ENCODE measurements around the gene NDUFB4. TPM values are rescaled to one million over a fixed set of nuclear protein-coding genes. Genes with fewer than 3 reads are reported as not detected.

NDUFB4 gene
- total and polyA plus RNA-seq, 9 of the 15 experiments (the other 6 are each of a cell fraction or from before 2014, with no cell fraction given) = 124 to 670 (median 227) TPM

GRCh38 chr3:120587332-120587975 lies 8.7 kb upstream of the NDUFB4 start:
- no peak overlapping the region for H2AFZ ChIP-seq (ENCODE audit: low read depth, low read length)
- in situ Hi-C loops (cut with MboI) = no loop called here
- WGBS (ENCODE audit: insufficient coverage, low coverage, missing lambda C conversion rate) = 35% methylated on average over 2 of the region's 3 CpGs
- CTCF ChIA-PET (ENCODE audit: low intra/inter-chr PET ratio) = no interaction called here
- H3K9ac ChIP-seq (ENCODE audit: insufficient read depth in 1 of 2, low read depth in 2 of 2, low read length in 2 of 2) = no peak overlapping the region
- no peaks in the 10 kb centered on the region for H3K36me3 ChIP-seq (ENCODE audit: control insufficient read depth, insufficient read depth, low read length)
- H3K27me3 ChIP-seq (ENCODE audit: control insufficient read depth in 2 of 2, insufficient read depth in 2 of 2, low read length in 2 of 2) = no peaks in the 10 kb centered on the region
- H3K79me2 ChIP-seq (ENCODE audit: control insufficient read depth, insufficient read depth, low read length) = no peaks in the 10 kb centered on the region
- POLR2A ChIA-PET = no interaction called here
- DNase-seq (ENCODE audit: extremely low read depth in 1 of 4, low spot score in 3 of 4) = no peak
- intact Hi-C loops (cut with micrococcal nuclease) = no loop called here
- no peak for FAIRE-seq
- no peak overlapping the region for H3K27ac ChIP-seq (ENCODE audit: extremely low read depth, low read depth, low read length)
- H3K9me1 ChIP-seq (ENCODE audit: control insufficient read depth, insufficient read depth, low read length) = no peaks in the 10 kb centered on the region
- no TSS peak for BruUV-seq (replicated peaks)
- ATAC-seq = no peak
- TF ChIP-seq FOXA1 (IDR thresholded peaks at IDR 0.05; ENCODE audit: borderline replicate concordance) = no peak
- TF ChIP-seq ZNF316 (IDR thresholded peaks at IDR 0.05) = 0 out of 2 replicates have a peak, but pooled peaks have one; percentile 6
- TF ChIP-seq SMARCE1 (IDR thresholded peaks at IDR 0.05) = no peak
- no peaks in the 10 kb centered on the region for H3K4me1 ChIP-seq (replicated peaks in 1 of 2; ENCODE audit: control insufficient read depth in 2 of 2, insufficient read depth in 2 of 2, low read length in 2 of 2)
- no peak overlapping the region for H3K4me3 ChIP-seq
- H3K4me2 ChIP-seq (ENCODE audit: insufficient read depth, low read length) = no peak overlapping the region
- no peaks in the 10 kb centered on the region for H4K20me1 ChIP-seq (replicated peaks; ENCODE audit: control insufficient read depth, insufficient read depth, low read length)
- no peaks in the 10 kb centered on the region for H3K9me3 ChIP-seq (replicated peaks; ENCODE audit: control insufficient read depth, insufficient read depth, low read depth, low read length)

- Histone ChIP-seq H3K4me3 (peak overlapping the region; percentile 88), H3K27ac (ENCODE audit: extremely low read depth, low read depth, low read length) (peak overlapping the region; percentile 98), H3K9ac (ENCODE audit: insufficient read depth in 1 of 2, low read depth in 2 of 2, low read length in 2 of 2) (peak overlapping the region; percentile 99 to 100), H3K9me1 (ENCODE audit: control insufficient read depth, insufficient read depth, low read length) (no peaks in the 10 kb centered on the region), H4K20me1 (replicated peaks; ENCODE audit: control insufficient read depth, insufficient read depth, low read length) (no peaks in the 10 kb centered on the region), H3K4me1 (replicated peaks in 1 of 2; ENCODE audit: control insufficient read depth in 2 of 2, insufficient read depth in 2 of 2, low read length in 2 of 2) (peaks cover 0 to 14% of the 10 kb centered on the region in 2 experiments; a peak in 3 of 5 replicates), H2AFZ (ENCODE audit: low read depth, low read length) (peak overlapping the region; percentile 90), H3K27me3 (ENCODE audit: control insufficient read depth in 2 of 2, insufficient read depth in 2 of 2, low read length in 2 of 2) (no peaks in the 10 kb centered on the region), H3K79me2 (ENCODE audit: control insufficient read depth, insufficient read depth, low read length) (peaks cover 36% of the 10 kb centered on the region), H3K36me3 (ENCODE audit: control insufficient read depth, insufficient read depth, low read length) (peaks cover 38% of the 10 kb centered on the region), H3K9me3 (replicated peaks; ENCODE audit: control insufficient read depth, insufficient read depth, low read depth, low read length) (no peaks in the 10 kb centered on the region), H3K4me2 (ENCODE audit: insufficient read depth, low read length) (peak overlapping the region; percentile 97)
- DNase-seq (ENCODE audit: extremely low read depth in 1 of 4, low spot score in 3 of 4) (no peak), ATAC-seq (no peak), FAIRE-seq (no peak)
- 0% methylated on average over 4 of the region's 4 CpGs for WGBS (ENCODE audit: insufficient coverage, low coverage, missing lambda C conversion rate)
- ChIA-PET POLR2A (interaction anchor here (0.7 to 1.4 kb wide), 5 partner anchors 10 to 838 kb away, joined by 3 to 10 read pairs (median 5); no protein-coding TSS in a partner anchor), CTCF (ENCODE audit: low intra/inter-chr PET ratio) (no interaction called here)
- intact Hi-C loops (cut with micrococcal nuclease) = no loop called here
- TSS peak; percentile 65 for BruUV-seq (replicated peaks)
- in situ Hi-C loops (cut with MboI) = no loop called here
- TF ChIP-seq E2F8 (IDR thresholded peaks at IDR 0.05; ENCODE audit: low read depth, partially characterized antibody) (no peak), CBFA2T2 (conservative IDR thresholded peaks at IDR 0.05) (no peak), FOXK1 (CRISPR knock-in tag; IDR thresholded peaks at IDR 0.05; ENCODE audit: borderline replicate concordance) (no peak), GABPB1 (CRISPR knock-in tag; IDR thresholded peaks at IDR 0.05) (0 out of 2 replicates have a peak, but pooled peaks have one; percentile 11), SP2 (IDR thresholded peaks at IDR 0.05; ENCODE audit: extremely low read depth, low read depth, low read length, poor library complexity, severe bottlenecking) (no peak), CHCHD3 (CRISPR knock-in tag; IDR thresholded peaks at IDR 0.05) (no peak), CHAMP1 (IDR thresholded peaks at IDR 0.05) (no peak), ADNP (tag; IDR thresholded peaks at IDR 0.05) (peak; percentile 67; the same call in 1 of the 2 replicates), ZNF436 (CRISPR knock-in tag; IDR thresholded peaks at IDR 0.05) (no peak)
These were observed 384 bp upstream of the NDUFB4 start for GRCh38 chr3:120595788-120596115.

Measured in K562 (cell line).